ENCODE data around the gene PLPP7.

Gene PLPP7

DNA sequence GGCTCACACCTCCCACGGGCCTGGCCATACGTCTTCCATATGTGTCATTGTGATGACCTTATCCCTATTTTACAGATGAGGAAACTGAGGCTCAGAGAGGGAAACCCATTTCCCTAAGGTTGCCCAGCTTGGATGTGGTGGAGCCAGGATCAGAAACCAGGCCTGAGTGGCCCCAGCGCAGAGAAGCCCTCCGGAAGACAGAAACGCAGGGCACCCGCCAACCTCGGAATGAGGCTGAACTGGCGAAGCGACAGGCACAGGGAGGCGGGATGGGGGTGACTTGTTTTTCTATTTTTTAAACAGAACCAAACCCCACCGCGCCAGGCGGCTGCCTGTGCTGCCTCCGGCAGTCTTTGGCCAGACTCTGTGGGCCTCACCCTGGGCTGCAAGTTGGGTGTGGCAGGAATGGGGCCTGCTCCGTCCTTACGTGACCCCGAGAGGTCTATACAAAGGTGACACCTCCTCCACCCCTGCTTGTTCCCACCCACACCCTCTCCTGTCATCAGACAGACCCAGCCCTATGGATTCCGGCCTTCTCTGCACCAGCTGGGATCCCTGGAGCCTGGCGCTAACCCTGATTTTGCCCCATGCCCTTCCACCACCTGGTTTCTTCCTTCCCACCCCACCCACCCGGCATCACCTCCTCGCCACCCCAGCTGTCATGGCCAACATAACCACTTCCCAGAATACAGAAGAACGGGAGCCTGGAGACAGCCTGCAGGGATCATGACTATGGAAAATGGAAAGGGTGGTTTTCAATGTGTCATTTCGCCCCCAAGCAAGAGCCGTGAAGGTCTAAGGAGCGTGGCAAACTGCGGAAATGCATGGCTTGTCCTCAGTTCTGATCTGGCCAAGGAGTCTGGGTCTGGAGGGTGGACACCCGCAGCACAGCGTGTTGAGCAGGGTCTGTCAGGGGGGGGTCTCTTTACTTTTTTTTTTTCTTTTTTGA is 23.6 kb downstream of the PLPP7 start:
- TF ChIP-seq FOXP2 (optimal IDR thresholded peaks at IDR 0.05; ENCODE audit: borderline replicate concordance, extremely low read depth, extremely low read length, insufficient read depth): no peak
- no peak for TF ChIP-seq TAF1 (IDR thresholded peaks at IDR 0.05; ENCODE audit: borderline replicate concordance, insufficient read depth, low read length)
- no peak for TF ChIP-seq POLR2AphosphoS5 (IDR thresholded peaks at IDR 0.05; ENCODE audit: low read depth, low read length)
- TF ChIP-seq, protein P1, sequence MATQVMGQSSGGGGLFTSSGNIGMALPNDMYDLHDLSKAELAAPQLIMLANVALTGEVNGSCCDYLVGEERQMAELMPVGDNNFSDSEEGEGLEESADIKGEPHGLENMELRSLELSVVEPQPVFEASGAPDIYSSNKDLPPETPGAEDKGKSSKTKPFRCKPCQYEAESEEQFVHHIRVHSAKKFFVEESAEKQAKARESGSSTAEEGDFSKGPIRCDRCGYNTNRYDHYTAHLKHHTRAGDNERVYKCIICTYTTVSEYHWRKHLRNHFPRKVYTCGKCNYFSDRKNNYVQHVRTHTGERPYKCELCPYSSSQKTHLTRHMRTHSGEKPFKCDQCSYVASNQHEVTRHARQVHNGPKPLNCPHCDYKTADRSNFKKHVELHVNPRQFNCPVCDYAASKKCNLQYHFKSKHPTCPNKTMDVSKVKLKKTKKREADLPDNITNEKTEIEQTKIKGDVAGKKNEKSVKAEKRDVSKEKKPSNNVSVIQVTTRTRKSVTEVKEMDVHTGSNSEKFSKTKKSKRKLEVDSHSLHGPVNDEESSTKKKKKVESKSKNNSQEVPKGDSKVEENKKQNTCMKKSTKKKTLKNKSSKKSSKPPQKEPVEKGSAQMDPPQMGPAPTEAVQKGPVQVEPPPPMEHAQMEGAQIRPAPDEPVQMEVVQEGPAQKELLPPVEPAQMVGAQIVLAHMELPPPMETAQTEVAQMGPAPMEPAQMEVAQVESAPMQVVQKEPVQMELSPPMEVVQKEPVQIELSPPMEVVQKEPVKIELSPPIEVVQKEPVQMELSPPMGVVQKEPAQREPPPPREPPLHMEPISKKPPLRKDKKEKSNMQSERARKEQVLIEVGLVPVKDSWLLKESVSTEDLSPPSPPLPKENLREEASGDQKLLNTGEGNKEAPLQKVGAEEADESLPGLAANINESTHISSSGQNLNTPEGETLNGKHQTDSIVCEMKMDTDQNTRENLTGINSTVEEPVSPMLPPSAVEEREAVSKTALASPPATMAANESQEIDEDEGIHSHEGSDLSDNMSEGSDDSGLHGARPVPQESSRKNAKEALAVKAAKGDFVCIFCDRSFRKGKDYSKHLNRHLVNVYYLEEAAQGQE (IDR thresholded peaks at IDR 0.05; ENCODE audit: insufficient read depth in 1 of 2, low read depth in 2 of 2, low read length in 2 of 2): no peak
- no peak for TF ChIP-seq SIN3A (IDR thresholded peaks at IDR 0.05; ENCODE audit: borderline replicate concordance, insufficient read depth, low read length)

DNA sequence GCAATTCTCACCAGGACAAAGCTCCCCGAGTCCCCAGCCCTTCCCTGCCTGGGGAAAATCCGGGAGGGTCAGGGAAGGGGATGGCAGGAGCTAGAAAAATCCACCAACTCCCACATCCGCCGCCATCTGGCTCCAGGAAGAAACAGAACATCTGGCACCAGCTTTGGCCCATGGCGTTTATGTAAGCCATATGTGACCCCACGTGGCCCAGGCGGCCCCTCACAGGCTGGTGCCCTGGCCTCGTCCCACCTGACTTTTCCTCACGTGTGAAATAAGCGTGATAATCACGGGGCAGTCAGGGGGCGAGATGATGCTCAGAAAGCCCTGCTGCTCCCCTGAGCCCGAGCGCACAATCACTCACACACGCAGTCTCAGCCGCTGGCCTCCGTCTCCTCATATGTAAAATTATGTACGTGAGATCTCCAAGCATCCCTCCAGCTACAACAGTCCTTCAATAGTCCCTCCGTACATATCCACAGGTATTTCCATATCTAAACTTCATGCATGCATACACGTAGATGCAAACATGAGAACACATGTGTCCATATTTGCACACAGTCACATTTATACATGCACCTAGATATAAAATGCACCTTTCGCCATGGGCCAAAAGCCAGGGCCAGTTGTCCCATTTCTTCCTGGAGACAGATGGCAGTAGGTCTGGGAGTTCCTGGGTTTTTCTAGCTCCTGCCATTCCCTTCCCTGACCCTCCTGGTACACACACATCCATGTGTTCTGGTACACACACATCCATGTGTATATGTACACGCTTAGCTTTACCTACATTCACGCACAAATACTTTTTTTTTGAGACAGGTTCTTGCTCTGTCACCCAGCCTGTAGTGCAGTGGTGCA is 28.9 kb downstream of the PLPP7 start:
- TF ChIP-seq SIN3A (IDR thresholded peaks at IDR 0.05; ENCODE audit: borderline replicate concordance, insufficient read depth, low read length) (no peak), POLR2AphosphoS5 (IDR thresholded peaks at IDR 0.05; ENCODE audit: low read depth, low read length) (no peak), TAF1 (IDR thresholded peaks at IDR 0.05; ENCODE audit: borderline replicate concordance, insufficient read depth, low read length) (no peak), FOXP2 (optimal IDR thresholded peaks at IDR 0.05; ENCODE audit: borderline replicate concordance, extremely low read depth, extremely low read length, insufficient read depth) (no peak)
- TF ChIP-seq, protein P1 (IDR thresholded peaks at IDR 0.05; ENCODE audit: insufficient read depth in 1 of 2, low read depth in 2 of 2, low read length in 2 of 2): no peak

DNA sequence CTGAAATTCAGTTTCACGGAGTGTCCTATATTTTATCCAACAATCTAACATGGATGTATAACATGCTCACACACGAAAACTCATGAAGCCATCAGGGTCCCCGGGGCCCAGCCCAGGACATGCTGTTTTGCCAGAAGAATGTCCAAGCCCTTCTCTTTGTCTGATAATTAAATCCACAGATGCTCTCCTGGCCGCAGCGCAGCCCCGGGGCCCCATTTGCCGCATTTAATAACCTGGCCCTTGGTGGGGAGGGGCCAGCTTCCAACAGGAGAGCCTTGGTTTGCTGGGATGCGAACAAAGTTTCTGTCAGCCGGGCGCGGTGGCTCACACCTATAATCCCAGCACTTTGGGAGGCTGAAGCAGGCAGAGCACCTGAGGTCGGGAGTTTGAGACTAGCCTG is 30.0 kb downstream of the PLPP7 start:
- TF ChIP-seq TAF1 (IDR thresholded peaks at IDR 0.05; ENCODE audit: borderline replicate concordance, insufficient read depth, low read length) (no peak), POLR2AphosphoS5 (IDR thresholded peaks at IDR 0.05; ENCODE audit: low read depth, low read length) (no peak), FOXP2 (optimal IDR thresholded peaks at IDR 0.05; ENCODE audit: borderline replicate concordance, extremely low read depth, extremely low read length, insufficient read depth) (no peak), SIN3A (IDR thresholded peaks at IDR 0.05; ENCODE audit: borderline replicate concordance, insufficient read depth, low read length) (no peak)
- TF ChIP-seq, protein P1 (IDR thresholded peaks at IDR 0.05; ENCODE audit: insufficient read depth in 1 of 2, low read depth in 2 of 2, low read length in 2 of 2): no peak

DNA sequence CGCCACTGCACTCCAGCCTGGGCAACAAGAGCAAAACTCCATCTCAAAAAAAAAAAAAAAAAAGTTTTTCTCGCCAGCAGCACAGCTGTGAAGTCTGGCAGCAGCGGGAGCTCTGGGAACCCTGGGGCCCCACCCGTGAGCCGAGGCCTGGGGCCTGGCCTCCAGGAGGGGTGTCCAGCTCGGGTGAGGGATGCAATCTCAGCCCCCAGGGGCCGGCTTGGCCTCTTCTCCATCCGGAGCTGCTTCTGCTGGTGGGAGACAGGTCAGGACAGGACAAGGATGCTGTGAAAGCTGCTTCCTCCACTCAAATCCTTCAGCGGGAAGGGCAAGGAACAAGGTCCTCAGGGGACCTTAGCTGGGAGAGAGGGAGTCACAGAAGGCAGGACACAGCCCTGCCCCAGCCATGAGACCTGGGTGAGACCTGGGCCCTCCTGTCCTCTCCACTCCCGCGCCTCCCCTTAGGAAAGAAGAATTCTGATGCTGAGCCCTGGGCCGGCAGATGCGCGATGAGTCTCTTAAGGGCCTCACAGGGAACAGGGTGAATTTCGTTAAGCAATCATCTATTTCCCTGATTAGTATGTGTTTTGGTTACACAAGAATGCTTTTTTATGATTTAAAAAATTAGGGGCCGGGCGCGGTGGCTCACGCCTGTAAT is 30.6 kb downstream of the PLPP7 start:
- no peak for TF ChIP-seq POLR2AphosphoS5 (IDR thresholded peaks at IDR 0.05; ENCODE audit: low read depth, low read length)
- TF ChIP-seq FOXP2 (optimal IDR thresholded peaks at IDR 0.05; ENCODE audit: borderline replicate concordance, extremely low read depth, extremely low read length, insufficient read depth): no peak
- TF ChIP-seq, protein P1 (IDR thresholded peaks at IDR 0.05; ENCODE audit: insufficient read depth in 1 of 2, low read depth in 2 of 2, low read length in 2 of 2): no peak
- no peak for TF ChIP-seq SIN3A (IDR thresholded peaks at IDR 0.05; ENCODE audit: borderline replicate concordance, insufficient read depth, low read length)
- no peak for TF ChIP-seq TAF1 (IDR thresholded peaks at IDR 0.05; ENCODE audit: borderline replicate concordance, insufficient read depth, low read length)

All from PFSK-1 (cell line).